Mucosa of descending colon (tissue), 3 donors: ENCODE results near the gene KRT76. TPM values are rescaled to one million over a fixed set of nuclear protein-coding genes. Genes with fewer than 3 reads are reported as not detected.

Source experiments
- ATAC-seq: fragments of 200-7000 bp; cut with Tn5 transposase; one replicate; pipeline ENCODE4 v1.9.1; 2020; ENCODE audit warnings: mild to moderate bottlenecking, moderate library complexity
- DNase-seq, 3 donors: peaks; one replicate each; pipeline ENCODE4 v3.0.0-alpha.2; 2020
- H3K36me3 ChIP-seq: fragments of 200-600 bp; one replicate; pipeline ENCODE4 v1.8.0; 2021; ENCODE audit warnings: low read depth, mild to moderate bottlenecking
- H3K4me1 ChIP-seq: fragments of 200-600 bp; one replicate; pipeline ENCODE4 v1.8.0; 2021; ENCODE audit warnings: low read depth, mild to moderate bottlenecking
- H3K4me3 ChIP-seq: fragments of 200-600 bp; one replicate; pipeline ENCODE4 v1.8.0; 2021; ENCODE audit warnings: mild to moderate bottlenecking
- H3K9me3 ChIP-seq: fragments of 200-600 bp; one replicate; pipeline ENCODE4 v1.8.0; 2021; ENCODE audit warnings: mild to moderate bottlenecking
- CTCF ChIP-seq: fragments of 200-600 bp; IDR thresholded peaks from one replicate; pipeline ENCODE4 v1.8.0; 2022; ENCODE audit warnings: antibody characterized with exemption, mild to moderate bottlenecking
- intact Hi-C, 2 donors: fragments of 100-400 bp; cut with DNase I in 1 of 2; cut with micrococcal nuclease in 1 of 2; formaldehyde crosslinking; loops; one replicate each; pipeline versions ENCODE4 v1.11.0 to v1.11.1; 2022; cut with DNase I, micrococcal nuclease
- total RNA-seq, 3 donors: library from RNA; stranded (reverse); fragmentation: NEBNext Ultra II Directional in 2 of 3; extraction: Animal tissue kit (Norgen Biotek cat#: 25700) in 2 of 3; gene quantifications; one replicate each; pipeline versions ENCODE4 v1.2.1 to v1.2.4, GENCODE V29; 2021 to 2023
- donor health status: DM: no; HTN: no; CAD: no; lungs with moderate emphysema.
- donor health status: DM: no; HTN: no; CAD: no.
- donor health status: DM: no; HTN: yes; CAD: no.

The KRT76 gene
- total RNA-seq, 3 donors from 2014 or later = not detected

- DNase-seq (no peak), ATAC-seq (no peak)
- H3K4me1 ChIP-seq = no peaks in the 10 kb centered on the region
- H3K36me3 ChIP-seq = no peaks in the 10 kb centered on the region
- no peak for TF ChIP-seq CTCF
- intact Hi-C loops = no loop called here
- no peaks in the 10 kb centered on the region for H3K9me3 ChIP-seq
- no peak overlapping the region for H3K4me3 ChIP-seq
Measured at GRCh38 chr12:52726451-52726850, 50.7 kb downstream of the KRT76 start.

- Histone ChIP-seq H3K36me3 (no peaks in the 10 kb centered on the region), H3K9me3 (no peaks in the 10 kb centered on the region), H3K4me3 (no peak overlapping the region), H3K4me1 (no peaks in the 10 kb centered on the region)
- no peak for TF ChIP-seq CTCF
- DNase-seq = no peak
- no peak for ATAC-seq
- intact Hi-C loops = no loop called here
Measured at GRCh38 chr12:52724384-52724783, 52.8 kb downstream of the KRT76 start.

- Histone ChIP-seq H3K36me3 (no peaks in the 10 kb centered on the region), H3K4me3 (no peak overlapping the region), H3K4me1 (no peaks in the 10 kb centered on the region), H3K9me3 (no peaks in the 10 kb centered on the region)
- DNase-seq (no peak), ATAC-seq (no peak)
- intact Hi-C loops = no loop called here
- no peak for TF ChIP-seq CTCF
Measured at GRCh38 chr12:52722680-52723079, 54.5 kb downstream of the KRT76 start.

- no peak for TF ChIP-seq CTCF
- intact Hi-C loops = no loop called here
Measured at GRCh38 chr12:52721838-52722470, 55.2 kb downstream of the KRT76 start.

GRCh38 chr12:52720365-52720886 lies 56.7 kb downstream of the KRT76 start:
- no peaks in the 10 kb centered on the region for H3K36me3 ChIP-seq
- H3K4me3 ChIP-seq = no peak overlapping the region
- ATAC-seq (no peak), DNase-seq (no peak)
- H3K4me1 ChIP-seq = no peaks in the 10 kb centered on the region
- TF ChIP-seq CTCF = no peak
- intact Hi-C loops = no loop called here
- no peaks in the 10 kb centered on the region for H3K9me3 ChIP-seq

More at GRCh38 chr12:52721838-52722470, 55.2 kb downstream of the KRT76 start:
- DNase-seq = no peak
- Histone ChIP-seq H3K36me3 (no peaks in the 10 kb centered on the region), H3K9me3 (no peaks in the 10 kb centered on the region), H3K4me1 (no peaks in the 10 kb centered on the region), H3K4me3 (no peak overlapping the region)
- ATAC-seq = no peak

Other genes with a start within 250 kb of the KRT76 start
- not detected for gene KRT71, start 224.2 kb downstream of the KRT76 start, total RNA-seq
- not detected for gene KRT74, start 203.5 kb downstream of the KRT76 start, total RNA-seq
- gene KRT72, start 175.9 kb downstream of the KRT76 start, total RNA-seq = not detected
- gene KRT73, start 158.8 kb downstream of the KRT76 start, total RNA-seq = not detected
- gene KRT2, start 125.1 kb downstream of the KRT76 start, total RNA-seq = under 1 TPM in 1 of 3 donors, not detected in 2; 0.12 TPM
- gene KRT1, start 96.9 kb downstream of the KRT76 start, total RNA-seq = under 1 TPM; 0.35 to 0.89 (median 0.38) TPM
- not detected for gene KRT77, start 73.8 kb downstream of the KRT76 start, total RNA-seq
- gene KRT3, start 18.8 kb upstream of the KRT76 start, total RNA-seq = not detected
- gene KRT4, start 36.8 kb upstream of the KRT76 start, total RNA-seq = not detected
- not detected for gene KRT79, start 57.0 kb upstream of the KRT76 start, total RNA-seq
- not detected for gene KRT78, start 71.6 kb upstream of the KRT76 start, total RNA-seq
- 1,000 to 10,000 TPM; 1,334 to 4,222 (median 3,664) TPM for gene KRT8, start 127.7 kb upstream of the KRT76 start, total RNA-seq
- gene KRT18, start 171.8 kb upstream of the KRT76 start, total RNA-seq = 1,000 to 10,000 TPM in 1 of 3 donors, 100 to 1,000 TPM in 2; 296 to 1,063 (median 953) TPM
- gene EIF4B, start 229.1 kb upstream of the KRT76 start, total RNA-seq = 100 to 1,000 TPM; 341 to 535 (median 345) TPM